Natural killer cell (primary cell): Measurements from ENCODE around the gene BLOC1S1. TPM values are rescaled to one million over a fixed set of nuclear protein-coding genes. Genes with fewer than 3 reads are reported as not detected.

Experiments
- ATAC-seq, 3 donors: fragments of 150-1000 bp in 2 of 3; fragments of 200-7000 bp in 1 of 3; cut with Tn5 transposase; 1 replicate in 1 of 3; 2 replicates in 2 of 3; pipeline ENCODE4 v1.10.0; 2021; ENCODE audit warnings: mild to moderate bottlenecking in 2 of 3, moderate library complexity in 2 of 3
- DNase-seq, 2 donors: peaks; one replicate each; pipeline versions ENCODE4 v3.0.0 to v3.0.0-alpha.2; 2013 to 2021; ENCODE audit warnings: mixed read lengths in 1 of 2
- H3K27ac ChIP-seq: one replicate; pipeline ENCODE4 v1.5.1; 2013; ENCODE audit warnings: mild to moderate bottlenecking, low read length
- H3K27me3 ChIP-seq: one replicate; pipeline ENCODE4 v1.6.1; 2013; ENCODE audit warnings: low read length; ENCODE audit not compliant: control insufficient read depth, insufficient read depth
- H3K36me3 ChIP-seq: one replicate; pipeline ENCODE4 v1.6.1; 2013; ENCODE audit warnings: low read length; ENCODE audit not compliant: control insufficient read depth, insufficient read depth
- H3K4me1 ChIP-seq: one replicate; pipeline ENCODE4 v1.6.1; 2013; ENCODE audit warnings: low read length; ENCODE audit not compliant: control insufficient read depth, insufficient read depth
- H3K4me3 ChIP-seq: one replicate; pipeline ENCODE4 v1.5.1; 2013; ENCODE audit warnings: low read length
- H3K9me3 ChIP-seq: one replicate; pipeline ENCODE4 v1.6.1; 2013; ENCODE audit warnings: low read length; ENCODE audit not compliant: control insufficient read depth, insufficient read depth
- H3K27ac Mint-ChIP-seq, 2 donors: one replicate each; pipeline ENCODE4 v1.8.0; 2022; ENCODE audit warnings: mild to moderate bottlenecking in 2 of 2, mixed read lengths in 2 of 2, moderate library complexity in 1 of 2
- H3K27me3 Mint-ChIP-seq, 2 donors: one replicate each; pipeline ENCODE4 v1.8.0; 2022; ENCODE audit warnings: low read depth in 2 of 2, mixed read lengths in 2 of 2
- H3K36me3 Mint-ChIP-seq: one replicate; pipeline ENCODE4 v1.8.0; 2022; ENCODE audit warnings: mixed read lengths
- H3K4me1 Mint-ChIP-seq, 2 donors: one replicate each; pipeline ENCODE4 v1.8.0; 2022; ENCODE audit warnings: mixed read lengths in 2 of 2
- H3K4me3 Mint-ChIP-seq: one replicate; pipeline ENCODE4 v1.8.0; 2022; ENCODE audit warnings: mild to moderate bottlenecking, moderate library complexity, mixed read lengths
- H3K9me3 Mint-ChIP-seq, 2 donors: one replicate each; pipeline ENCODE4 v1.8.0; 2022; ENCODE audit warnings: mixed read lengths in 2 of 2
- WGBS: methylation state at CpG from one replicate; pipeline ENCODE4 v1.1.7; 2013; ENCODE audit warnings: missing lambda C conversion rate; ENCODE audit not compliant: insufficient coverage; 5-methylcytosine and 5-hydroxymethylcytosine counted together
- intact Hi-C: fragments of 100-400 bp; cut with micrococcal nuclease; formaldehyde crosslinking; loops from one replicate; pipeline ENCODE4 v1.14.2; 2022
- total RNA-seq, 4 donors: library from RNA; stranded (reverse); fragments of 120-200 nt in 1 of 4; gene quantifications; one replicate each; pipeline versions ENCODE4 v1.2.3 to v1.2.4, GENCODE V29; 2013 to 2022
- TF ChIP-seq, protein P1 (sequence below): fragments of 200-600 bp; IDR thresholded peaks from one replicate; pipeline ENCODE4 v1.8.0; 2022; ENCODE audit warnings: antibody characterized with exemption

The BLOC1S1 gene
- total RNA-seq, 3 donors from 2014 or later (not counting 1 experiment from before 2014, with no cell fraction given), result 75.8 to 83.7 (median 81.0) TPM

DNA sequence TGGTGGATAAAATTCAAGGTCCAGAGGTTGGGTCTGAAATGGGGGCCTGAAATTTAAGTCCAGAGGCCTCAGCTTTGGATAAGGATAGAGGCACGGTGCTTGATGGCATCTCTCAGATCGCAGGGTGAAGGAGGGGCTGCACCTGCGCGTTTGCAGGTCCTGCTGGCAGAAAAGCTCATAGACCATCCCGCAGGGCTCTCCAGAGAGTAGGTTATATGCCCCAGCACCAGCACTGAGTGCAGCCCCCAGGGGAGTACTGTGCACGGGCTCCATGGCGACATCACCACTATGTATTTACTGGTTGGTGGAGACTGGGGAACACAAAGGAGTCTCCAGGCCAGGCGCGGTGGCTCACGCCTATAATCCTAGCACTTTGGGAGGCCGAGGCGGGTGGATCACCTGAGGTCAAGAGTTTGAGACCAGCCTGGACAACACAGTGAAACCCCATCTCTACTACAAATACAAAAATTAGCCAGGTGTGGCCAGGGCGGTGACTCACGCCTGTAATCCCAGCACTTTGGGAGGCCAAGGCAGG lies 17.2 kb downstream of the BLOC1S1 start:
- Histone ChIP-seq H3K9me3 (no peaks in the 10 kb centered on the region), H3K27me3 (no peaks in the 10 kb centered on the region), H3K4me3 (no peak overlapping the region), H3K36me3 (no peaks in the 10 kb centered on the region), H3K4me1 (peaks cover 54% of the 10 kb centered on the region), H3K27ac (no peak overlapping the region)
- Mint-ChIP-seq H3K9me3 (no peaks in the 10 kb centered on the region), H3K4me3 (no peak overlapping the region), H3K4me1 (peaks cover 37 to 54% of the 10 kb centered on the region in 2 donors), H3K27ac (no peak overlapping the region), H3K27me3 (no peaks in the 10 kb centered on the region), H3K36me3 (no peaks in the 10 kb centered on the region)
- intact Hi-C loops, result loop anchor here (10.0 kb wide), 1 partner anchor 452 kb away; the partner anchor contains the start of gene SMARCC2
- ATAC-seq (no peak), DNase-seq (no peak)
- TF ChIP-seq, protein P1, sequence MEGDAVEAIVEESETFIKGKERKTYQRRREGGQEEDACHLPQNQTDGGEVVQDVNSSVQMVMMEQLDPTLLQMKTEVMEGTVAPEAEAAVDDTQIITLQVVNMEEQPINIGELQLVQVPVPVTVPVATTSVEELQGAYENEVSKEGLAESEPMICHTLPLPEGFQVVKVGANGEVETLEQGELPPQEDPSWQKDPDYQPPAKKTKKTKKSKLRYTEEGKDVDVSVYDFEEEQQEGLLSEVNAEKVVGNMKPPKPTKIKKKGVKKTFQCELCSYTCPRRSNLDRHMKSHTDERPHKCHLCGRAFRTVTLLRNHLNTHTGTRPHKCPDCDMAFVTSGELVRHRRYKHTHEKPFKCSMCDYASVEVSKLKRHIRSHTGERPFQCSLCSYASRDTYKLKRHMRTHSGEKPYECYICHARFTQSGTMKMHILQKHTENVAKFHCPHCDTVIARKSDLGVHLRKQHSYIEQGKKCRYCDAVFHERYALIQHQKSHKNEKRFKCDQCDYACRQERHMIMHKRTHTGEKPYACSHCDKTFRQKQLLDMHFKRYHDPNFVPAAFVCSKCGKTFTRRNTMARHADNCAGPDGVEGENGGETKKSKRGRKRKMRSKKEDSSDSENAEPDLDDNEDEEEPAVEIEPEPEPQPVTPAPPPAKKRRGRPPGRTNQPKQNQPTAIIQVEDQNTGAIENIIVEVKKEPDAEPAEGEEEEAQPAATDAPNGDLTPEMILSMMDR, result no peak
- 95% methylated on average over 14 of the region's 14 CpGs for WGBS

DNA sequence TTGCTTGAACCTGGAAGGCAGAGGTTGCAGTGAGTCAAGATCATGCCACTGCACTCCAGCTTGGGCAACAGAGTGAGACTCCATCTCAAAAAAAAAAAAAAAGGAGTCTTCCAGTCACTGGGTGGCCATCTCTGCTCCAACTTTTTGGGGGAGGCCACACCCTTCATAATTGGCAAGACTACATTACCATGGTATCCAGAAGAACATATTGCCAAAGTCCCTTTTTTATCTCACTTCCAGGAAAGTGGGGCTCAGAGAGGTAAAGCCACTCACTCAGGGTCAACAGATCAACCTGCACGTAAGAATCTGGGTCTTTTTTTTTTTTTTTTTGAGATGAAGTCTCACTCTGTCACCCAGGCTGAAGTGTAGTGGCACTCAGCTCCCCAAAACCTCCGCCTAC lies 18.0 kb downstream of the BLOC1S1 start:
- Mint-ChIP-seq H3K36me3 (no peaks in the 10 kb centered on the region), H3K27ac (no peak overlapping the region), H3K4me1 (peaks cover 44 to 59% of the 10 kb centered on the region in 2 donors), H3K4me3 (no peak overlapping the region), H3K27me3 (no peaks in the 10 kb centered on the region), H3K9me3 (no peaks in the 10 kb centered on the region)
- Histone ChIP-seq H3K36me3 (no peaks in the 10 kb centered on the region), H3K9me3 (no peaks in the 10 kb centered on the region), H3K4me3 (no peak overlapping the region), H3K27ac (no peak overlapping the region), H3K4me1 (peaks cover 59% of the 10 kb centered on the region), H3K27me3 (no peaks in the 10 kb centered on the region)
- DNase-seq, result no peak
- intact Hi-C loops, result loop anchor here (10.0 kb wide), 1 partner anchor 451 kb away; the partner anchor contains the start of gene SMARCC2
- TF ChIP-seq, protein P1, result no peak
- ATAC-seq, result no peak
- WGBS, result 91% methylated on average over 2 of the region's 2 CpGs

DNA sequence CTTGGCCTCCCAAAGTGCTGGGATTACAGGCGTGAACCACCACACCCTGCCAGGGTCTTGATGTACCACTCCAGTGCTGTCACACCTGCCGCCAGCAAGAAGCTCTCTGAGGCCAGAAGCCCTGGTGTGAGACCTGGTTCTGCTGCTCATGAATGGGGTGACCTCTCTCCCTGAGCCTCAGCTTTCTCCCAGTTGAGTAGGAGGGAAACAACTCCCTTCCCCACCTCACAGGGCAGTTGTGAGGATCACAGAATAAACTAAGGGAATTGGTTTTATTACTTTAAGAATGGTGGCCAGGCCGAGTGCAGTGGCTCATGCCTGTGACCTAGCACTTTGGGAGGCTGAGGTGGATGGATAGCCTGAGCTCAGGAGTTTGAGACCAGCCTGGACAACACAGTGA lies 18.7 kb downstream of the BLOC1S1 start:
- TF ChIP-seq, protein P1, result no peak
- no peaks in the 10 kb centered on the region for H3K36me3 Mint-ChIP-seq
- H3K27me3 Mint-ChIP-seq, result no peaks in the 10 kb centered on the region
- no peak overlapping the region for H3K4me3 ChIP-seq
- H3K4me1 ChIP-seq, result peaks cover 54% of the 10 kb centered on the region
- peaks cover 43 to 54% of the 10 kb centered on the region in 2 donors for H3K4me1 Mint-ChIP-seq
- no peaks in the 10 kb centered on the region for H3K9me3 ChIP-seq
- H3K27me3 ChIP-seq, result no peaks in the 10 kb centered on the region
- 89% methylated on average over 3 of the region's 3 CpGs for WGBS
- H3K27ac Mint-ChIP-seq, result no peak overlapping the region
- no peaks in the 10 kb centered on the region for H3K9me3 Mint-ChIP-seq
- no peaks in the 10 kb centered on the region for H3K36me3 ChIP-seq
- no peak overlapping the region for H3K27ac ChIP-seq
- DNase-seq (no peak), ATAC-seq (no peak)
- intact Hi-C loops, result loop anchor here (10.0 kb wide), 1 partner anchor 450 kb away; the partner anchor contains the start of gene SMARCC2
- H3K4me3 Mint-ChIP-seq, result no peak overlapping the region

DNA sequence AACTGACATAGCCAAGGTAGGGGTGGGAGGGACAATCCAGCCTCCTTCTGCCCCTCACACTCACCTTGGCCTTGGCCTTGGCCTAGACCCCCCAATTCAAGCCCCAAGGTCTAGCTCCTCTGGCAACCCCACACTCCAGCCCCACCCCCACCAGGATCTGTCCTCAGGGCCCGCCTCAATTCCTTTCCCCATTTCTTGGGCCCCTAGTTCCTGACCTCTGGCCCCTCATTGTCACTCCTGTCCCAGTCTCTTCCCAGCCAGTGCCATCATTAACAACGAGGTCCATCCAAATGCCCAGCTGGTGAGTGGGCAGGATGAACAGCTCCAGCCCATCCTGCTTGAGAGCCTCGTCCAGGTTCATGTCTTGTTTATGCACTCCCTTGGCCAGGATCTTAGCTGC lies 20.2 kb downstream of the BLOC1S1 start:
- no peaks in the 10 kb centered on the region for H3K9me3 Mint-ChIP-seq
- no peaks in the 10 kb centered on the region for H3K27me3 ChIP-seq
- no peaks in the 10 kb centered on the region for H3K27me3 Mint-ChIP-seq
- intact Hi-C loops, result loop anchor here (5.0 to 10.0 kb wide), 3 partner anchors 81 to 449 kb away; partner anchors contain the start of genes ORMDL2, SARNP and SMARCC2
- no peak overlapping the region for H3K27ac ChIP-seq
- peaks cover 39% of the 10 kb centered on the region for H3K4me1 ChIP-seq
- ATAC-seq (no peak), DNase-seq (no peak)
- no peak overlapping the region for H3K27ac Mint-ChIP-seq
- H3K4me3 Mint-ChIP-seq, result no peak overlapping the region
- H3K36me3 Mint-ChIP-seq, result no peaks in the 10 kb centered on the region
- peaks cover 28 to 39% of the 10 kb centered on the region in 2 donors for H3K4me1 Mint-ChIP-seq
- TF ChIP-seq, protein P1, result no peak
- H3K36me3 ChIP-seq, result no peaks in the 10 kb centered on the region
- 86% methylated on average over 3 of the region's 3 CpGs for WGBS
- no peak overlapping the region for H3K4me3 ChIP-seq
- H3K9me3 ChIP-seq, result no peaks in the 10 kb centered on the region
